GM23338 (cell line): ENCODE data around the gene RNF5. TPM values are rescaled to one million over a fixed set of nuclear protein-coding genes. Genes with fewer than 3 reads are reported as not detected.

Source experiments
- ATAC-seq: fragments of 200-7000 bp; cut with Tn5 transposase; 3 replicates; pipeline ENCODE4 v1.9.1; 2020
- DNase-seq: peaks from one replicate; pipeline ENCODE4 v3.0.0-alpha.2; 2015; ENCODE audit warnings: low spot score
- H2AFZ ChIP-seq: fragments of 200-600 bp; sonication (generic); 2 replicates; pipeline ENCODE4 v1.8.0; 2016; ENCODE audit warnings: antibody characterized with exemption, mild to moderate bottlenecking, moderate library complexity
- H3F3A ChIP-seq: fragments of 200-600 bp; sonication (generic); replicated peaks from 2 replicates; pipeline ENCODE4 v1.8.0; 2017; ENCODE audit warnings: antibody characterized with exemption, mixed run types, low read depth
- H3K27ac ChIP-seq: fragments of 200-600 bp; sonication (generic); 2 replicates; pipeline ENCODE4 v1.6.1; 2016; ENCODE audit warnings: low read depth
- H3K27me3 ChIP-seq: fragments of 200-600 bp; sonication (generic); 2 replicates; pipeline ENCODE4 v1.8.0; 2016; ENCODE audit warnings: mild to moderate bottlenecking, mixed run types, moderate library complexity; ENCODE audit not compliant: insufficient read depth
- H3K36me3 ChIP-seq: fragments of 200-600 bp; sonication (generic); 2 replicates; pipeline ENCODE4 v1.8.0; 2016; ENCODE audit warnings: mild to moderate bottlenecking; ENCODE audit not compliant: insufficient read depth
- H3K4me1 ChIP-seq: fragments of 200-600 bp; sonication (generic); 2 replicates; pipeline ENCODE4 v1.8.0; 2016; ENCODE audit warnings: mild to moderate bottlenecking, moderate library complexity; ENCODE audit not compliant: insufficient read depth
- H3K4me2 ChIP-seq: fragments of 200-600 bp; sonication (generic); 2 replicates; pipeline ENCODE4 v1.7.1; 2017; ENCODE audit warnings: mixed run types
- H3K4me3 ChIP-seq: fragments of 200-600 bp; sonication (generic); 2 replicates; pipeline ENCODE4 v1.6.1; 2016; ENCODE audit warnings: mixed run types
- H3K79me2 ChIP-seq: fragments of 200-600 bp; sonication (generic); replicated peaks from 2 replicates; pipeline ENCODE4 v1.8.0; 2017; ENCODE audit warnings: mild to moderate bottlenecking; ENCODE audit not compliant: insufficient read depth
- H3K9me2 ChIP-seq: fragments of 200-600 bp; sonication (generic); 2 replicates; pipeline ENCODE4 v1.8.0; 2017; ENCODE audit not compliant: insufficient read depth
- H4K20me1 ChIP-seq: fragments of 200-600 bp; sonication (generic); replicated peaks from 2 replicates; pipeline ENCODE4 v1.8.0; 2017; ENCODE audit warnings: mild to moderate bottlenecking; ENCODE audit not compliant: insufficient read depth
- H3K27ac Mint-ChIP-seq: 2 replicates; pipeline ENCODE4 v1.8.0; 2020; ENCODE audit warnings: inconsistent platforms, mild to moderate bottlenecking, moderate library complexity, mixed read lengths
- H3K27me3 Mint-ChIP-seq: 3 replicates; pipeline ENCODE4 v1.8.0; 2022; ENCODE audit warnings: low read depth, mild to moderate bottlenecking, moderate library complexity, mixed read lengths, inconsistent platforms; ENCODE audit not compliant: insufficient read depth, poor library complexity
- H3K36me3 Mint-ChIP-seq: 3 replicates; pipeline ENCODE4 v1.8.0; 2021; ENCODE audit warnings: low read depth, mild to moderate bottlenecking, inconsistent platforms, moderate library complexity, mixed read lengths
- H3K4me1 Mint-ChIP-seq: 3 replicates; pipeline ENCODE4 v1.8.0; 2020; ENCODE audit warnings: mild to moderate bottlenecking, inconsistent platforms, mixed read lengths
- H3K4me3 Mint-ChIP-seq: 3 replicates; pipeline ENCODE4 v1.8.0; 2021; ENCODE audit warnings: moderate library complexity, mild to moderate bottlenecking, inconsistent platforms, mixed read lengths
- H3K9me3 Mint-ChIP-seq: 3 replicates; pipeline ENCODE4 v1.8.0; 2020; ENCODE audit warnings: moderate library complexity, mild to moderate bottlenecking, inconsistent platforms, mixed read lengths
- EZH2 ChIP-seq: fragments of 200-600 bp; sonication (generic); IDR thresholded peaks from one replicate; pipeline ENCODE4 v1.8.0; 2017; ENCODE audit warnings: antibody characterized with exemption, mild to moderate bottlenecking, low read depth; ENCODE audit not compliant: unreplicated experiment
- JUNB ChIP-seq: IDR thresholded peaks from one replicate; pipeline ENCODE4 v1.6.1; 2016; ENCODE audit warnings: antibody characterized with exemption; ENCODE audit not compliant: unreplicated experiment
- STAT1 ChIP-seq: IDR thresholded peaks from one replicate; pipeline ENCODE4 v1.6.1; 2016; ENCODE audit warnings: antibody characterized with exemption; ENCODE audit not compliant: unreplicated experiment
- polyA plus RNA-seq: library from polyadenylated mRNA; unstranded; fragments of >200 nt; fragmentation: Nextera tagmentation; extraction: Ambion mirVana; gene quantifications from 2 replicates; pipeline ENCODE4 v1.2.1, GENCODE V29; 2016
- total RNA-seq: library from RNA; depleted of rRNA; stranded (reverse); fragments of >200 nt; shearing (Covaris generic); gene quantifications from 2 replicates; pipeline ENCODE4 v1.2.3, GENCODE V29; 2014
- TF ChIP-seq, protein P1 (sequence below): fragments of 250-450 bp; sonication (Bioruptor Pico); IDR thresholded peaks from 2 replicates; pipeline ENCODE4 v1.5.0; 2020; ENCODE audit warnings: mild to moderate bottlenecking, moderate library complexity
- TF ChIP-seq, protein P2 (sequence below): IDR thresholded peaks from 2 replicates; pipeline ENCODE4 v1.6.1; 2016; ENCODE audit warnings: antibody characterized with exemption
- TF ChIP-seq, protein P3 (sequence below): IDR thresholded peaks from one replicate; pipeline ENCODE4 v1.6.1; 2018; ENCODE audit warnings: antibody characterized with exemption; ENCODE audit not compliant: unreplicated experiment

Gene RNF5
- total and polyA plus RNA-seq, 2 experiments from 2014 or later, result 119 to 164 TPM

DNA sequence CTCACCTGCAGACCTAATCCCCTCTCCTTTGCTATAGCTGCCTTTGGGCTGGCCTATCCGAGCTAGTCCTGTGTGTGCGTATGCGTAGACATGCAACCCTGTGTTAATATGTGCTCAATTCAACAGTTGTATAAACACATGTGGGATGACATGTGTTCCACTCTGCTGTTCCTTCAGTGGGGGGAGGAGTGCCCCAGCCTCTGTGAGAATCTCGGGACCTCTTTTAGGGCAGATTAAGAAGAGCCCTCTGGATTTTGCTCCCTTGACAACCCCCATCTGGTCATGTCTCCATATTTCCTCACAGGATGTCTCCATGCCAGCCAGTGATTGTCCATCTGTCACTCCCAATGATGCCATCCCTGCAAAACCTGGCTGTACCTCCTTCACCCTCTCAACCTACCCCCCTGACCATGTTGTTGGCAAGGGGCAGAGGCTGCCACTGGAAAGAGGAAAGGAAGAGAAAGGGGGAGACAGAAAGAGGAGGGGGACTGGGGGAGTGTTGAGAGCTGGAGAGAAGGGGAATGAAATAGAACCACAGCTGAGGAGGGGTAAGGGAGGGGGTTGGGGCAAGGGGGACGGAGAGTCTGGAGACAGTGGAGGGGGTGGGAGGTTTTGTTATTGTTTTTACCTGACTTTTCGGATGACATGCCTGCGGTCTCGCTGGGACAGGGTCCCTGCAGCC is 26.9 kb upstream of the RNF5 start:
- Mint-ChIP-seq H3K4me3 (peak overlapping the region; percentile 94), H3K9me3 (no peaks in the 10 kb centered on the region; the same call in 2 of the 3 replicates), H3K27me3 (peaks cover 47% of the 10 kb centered on the region), H3K4me1 (peaks cover 60% of the 10 kb centered on the region), H3K27ac (no peak overlapping the region), H3K36me3 (peaks cover 10% of the 10 kb centered on the region; the same call in 1 of the 3 replicates)
- Histone ChIP-seq H3K27ac (no peak overlapping the region), H3K79me2 (no peaks in the 10 kb centered on the region), H3K4me1 (peaks cover 38% of the 10 kb centered on the region), H3K4me2 (peak overlapping the region; percentile 97), H3K36me3 (no peaks in the 10 kb centered on the region), H3F3A (peaks cover 9% of the 10 kb centered on the region), H2AFZ (0 out of 2 replicates have a peak overlapping the region, but pooled peaks have one; percentile 99), H4K20me1 (0 out of 2 replicates have a peak, but pooled peaks cover 5% of the 10 kb centered on the region), H3K27me3 (peaks cover 44% of the 10 kb centered on the region), H3K4me3 (peak overlapping the region; percentile 100), H3K9me2 (no peaks in the 10 kb centered on the region; the same call in 1 of the 2 replicates)
- DNase-seq, result peak; percentile 64
- TF ChIP-seq, protein P1, sequence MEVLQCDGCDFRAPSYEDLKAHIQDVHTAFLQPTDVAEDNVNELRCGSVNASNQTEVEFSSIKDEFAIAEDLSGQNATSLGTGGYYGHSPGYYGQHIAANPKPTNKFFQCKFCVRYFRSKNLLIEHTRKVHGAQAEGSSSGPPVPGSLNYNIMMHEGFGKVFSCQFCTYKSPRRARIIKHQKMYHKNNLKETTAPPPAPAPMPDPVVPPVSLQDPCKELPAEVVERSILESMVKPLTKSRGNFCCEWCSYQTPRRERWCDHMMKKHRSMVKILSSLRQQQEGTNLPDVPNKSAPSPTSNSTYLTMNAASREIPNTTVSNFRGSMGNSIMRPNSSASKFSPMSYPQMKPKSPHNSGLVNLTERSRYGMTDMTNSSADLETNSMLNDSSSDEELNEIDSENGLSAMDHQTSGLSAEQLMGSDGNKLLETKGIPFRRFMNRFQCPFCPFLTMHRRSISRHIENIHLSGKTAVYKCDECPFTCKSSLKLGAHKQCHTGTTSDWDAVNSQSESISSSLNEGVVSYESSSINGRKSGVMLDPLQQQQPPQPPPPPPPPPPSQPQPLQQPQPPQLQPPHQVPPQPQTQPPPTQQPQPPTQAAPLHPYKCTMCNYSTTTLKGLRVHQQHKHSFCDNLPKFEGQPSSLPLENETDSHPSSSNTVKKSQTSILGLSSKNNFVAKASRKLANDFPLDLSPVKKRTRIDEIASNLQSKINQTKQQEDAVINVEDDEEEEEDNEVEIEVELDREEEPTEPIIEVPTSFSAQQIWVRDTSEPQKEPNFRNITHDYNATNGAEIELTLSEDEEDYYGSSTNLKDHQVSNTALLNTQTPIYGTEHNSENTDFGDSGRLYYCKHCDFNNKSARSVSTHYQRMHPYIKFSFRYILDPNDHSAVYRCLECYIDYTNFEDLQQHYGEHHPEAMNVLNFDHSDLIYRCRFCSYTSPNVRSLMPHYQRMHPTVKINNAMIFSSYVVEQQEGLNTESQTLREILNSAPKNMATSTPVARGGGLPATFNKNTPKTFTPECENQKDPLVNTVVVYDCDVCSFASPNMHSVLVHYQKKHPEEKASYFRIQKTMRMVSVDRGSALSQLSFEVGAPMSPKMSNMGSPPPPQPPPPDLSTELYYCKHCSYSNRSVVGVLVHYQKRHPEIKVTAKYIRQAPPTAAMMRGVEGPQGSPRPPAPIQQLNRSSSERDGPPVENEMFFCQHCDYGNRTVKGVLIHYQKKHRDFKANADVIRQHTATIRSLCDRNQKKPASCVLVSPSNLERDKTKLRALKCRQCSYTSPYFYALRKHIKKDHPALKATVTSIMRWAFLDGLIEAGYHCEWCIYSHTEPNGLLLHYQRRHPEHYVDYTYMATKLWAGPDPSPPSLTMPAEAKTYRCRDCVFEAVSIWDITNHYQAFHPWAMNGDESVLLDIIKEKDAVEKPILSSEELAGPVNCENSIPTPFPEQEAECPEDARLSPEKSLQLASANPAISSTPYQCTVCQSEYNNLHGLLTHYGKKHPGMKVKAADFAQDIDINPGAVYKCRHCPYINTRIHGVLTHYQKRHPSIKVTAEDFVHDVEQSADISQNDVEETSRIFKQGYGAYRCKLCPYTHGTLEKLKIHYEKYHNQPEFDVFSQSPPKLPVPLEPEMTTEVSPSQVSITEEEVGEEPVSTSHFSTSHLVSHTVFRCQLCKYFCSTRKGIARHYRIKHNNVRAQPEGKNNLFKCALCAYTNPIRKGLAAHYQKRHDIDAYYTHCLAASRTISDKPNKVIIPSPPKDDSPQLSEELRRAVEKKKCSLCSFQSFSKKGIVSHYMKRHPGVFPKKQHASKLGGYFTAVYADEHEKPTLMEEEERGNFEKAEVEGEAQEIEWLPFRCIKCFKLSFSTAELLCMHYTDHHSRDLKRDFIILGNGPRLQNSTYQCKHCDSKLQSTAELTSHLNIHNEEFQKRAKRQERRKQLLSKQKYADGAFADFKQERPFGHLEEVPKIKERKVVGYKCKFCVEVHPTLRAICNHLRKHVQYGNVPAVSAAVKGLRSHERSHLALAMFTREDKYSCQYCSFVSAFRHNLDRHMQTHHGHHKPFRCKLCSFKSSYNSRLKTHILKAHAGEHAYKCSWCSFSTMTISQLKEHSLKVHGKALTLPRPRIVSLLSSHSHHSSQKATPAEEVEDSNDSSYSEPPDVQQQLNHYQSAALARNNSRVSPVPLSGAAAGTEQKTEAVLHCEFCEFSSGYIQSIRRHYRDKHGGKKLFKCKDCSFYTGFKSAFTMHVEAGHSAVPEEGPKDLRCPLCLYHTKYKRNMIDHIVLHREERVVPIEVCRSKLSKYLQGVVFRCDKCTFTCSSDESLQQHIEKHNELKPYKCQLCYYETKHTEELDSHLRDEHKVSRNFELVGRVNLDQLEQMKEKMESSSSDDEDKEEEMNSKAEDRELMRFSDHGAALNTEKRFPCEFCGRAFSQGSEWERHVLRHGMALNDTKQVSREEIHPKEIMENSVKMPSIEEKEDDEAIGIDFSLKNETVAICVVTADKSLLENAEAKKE, result no peak
- TF ChIP-seq STAT1 (no peak), EZH2 (peak; percentile 42), JUNB (no peak)
- TF ChIP-seq, protein P2, sequence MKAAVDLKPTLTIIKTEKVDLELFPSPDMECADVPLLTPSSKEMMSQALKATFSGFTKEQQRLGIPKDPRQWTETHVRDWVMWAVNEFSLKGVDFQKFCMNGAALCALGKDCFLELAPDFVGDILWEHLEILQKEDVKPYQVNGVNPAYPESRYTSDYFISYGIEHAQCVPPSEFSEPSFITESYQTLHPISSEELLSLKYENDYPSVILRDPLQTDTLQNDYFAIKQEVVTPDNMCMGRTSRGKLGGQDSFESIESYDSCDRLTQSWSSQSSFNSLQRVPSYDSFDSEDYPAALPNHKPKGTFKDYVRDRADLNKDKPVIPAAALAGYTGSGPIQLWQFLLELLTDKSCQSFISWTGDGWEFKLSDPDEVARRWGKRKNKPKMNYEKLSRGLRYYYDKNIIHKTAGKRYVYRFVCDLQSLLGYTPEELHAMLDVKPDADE, result no peak
- TF ChIP-seq, protein P3, sequence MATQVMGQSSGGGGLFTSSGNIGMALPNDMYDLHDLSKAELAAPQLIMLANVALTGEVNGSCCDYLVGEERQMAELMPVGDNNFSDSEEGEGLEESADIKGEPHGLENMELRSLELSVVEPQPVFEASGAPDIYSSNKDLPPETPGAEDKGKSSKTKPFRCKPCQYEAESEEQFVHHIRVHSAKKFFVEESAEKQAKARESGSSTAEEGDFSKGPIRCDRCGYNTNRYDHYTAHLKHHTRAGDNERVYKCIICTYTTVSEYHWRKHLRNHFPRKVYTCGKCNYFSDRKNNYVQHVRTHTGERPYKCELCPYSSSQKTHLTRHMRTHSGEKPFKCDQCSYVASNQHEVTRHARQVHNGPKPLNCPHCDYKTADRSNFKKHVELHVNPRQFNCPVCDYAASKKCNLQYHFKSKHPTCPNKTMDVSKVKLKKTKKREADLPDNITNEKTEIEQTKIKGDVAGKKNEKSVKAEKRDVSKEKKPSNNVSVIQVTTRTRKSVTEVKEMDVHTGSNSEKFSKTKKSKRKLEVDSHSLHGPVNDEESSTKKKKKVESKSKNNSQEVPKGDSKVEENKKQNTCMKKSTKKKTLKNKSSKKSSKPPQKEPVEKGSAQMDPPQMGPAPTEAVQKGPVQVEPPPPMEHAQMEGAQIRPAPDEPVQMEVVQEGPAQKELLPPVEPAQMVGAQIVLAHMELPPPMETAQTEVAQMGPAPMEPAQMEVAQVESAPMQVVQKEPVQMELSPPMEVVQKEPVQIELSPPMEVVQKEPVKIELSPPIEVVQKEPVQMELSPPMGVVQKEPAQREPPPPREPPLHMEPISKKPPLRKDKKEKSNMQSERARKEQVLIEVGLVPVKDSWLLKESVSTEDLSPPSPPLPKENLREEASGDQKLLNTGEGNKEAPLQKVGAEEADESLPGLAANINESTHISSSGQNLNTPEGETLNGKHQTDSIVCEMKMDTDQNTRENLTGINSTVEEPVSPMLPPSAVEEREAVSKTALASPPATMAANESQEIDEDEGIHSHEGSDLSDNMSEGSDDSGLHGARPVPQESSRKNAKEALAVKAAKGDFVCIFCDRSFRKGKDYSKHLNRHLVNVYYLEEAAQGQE, result no peak
- no peak for ATAC-seq
